Activated T-helper 2 cell treated with anti-CD3 and anti-CD28 coated beads, Interferon-gamma antibody, Interleukin-2, Interleukin-4, amounts not matched to agents 10 μg/mL and 5 μg/mL and 100 μg/mL, durations not matched to agents 14 hours and 24 hours and 36 hours (primary cell): ENCODE results near the gene TSC2. TPM values are rescaled to one million over a fixed set of nuclear protein-coding genes. Genes with fewer than 3 reads are reported as not detected.
A peak's percentile ranks its signal among the peaks of the same experiment; 100 is the strongest.

ENCODE experiments used
- DNase-seq: peaks from one replicate; pipeline ENCODE4 v3.0.0; 2021; ENCODE audit warnings: low spot score
- H3K27ac Mint-ChIP-seq: one replicate; pipeline ENCODE4 v1.8.0; 2021; ENCODE audit warnings: mixed read lengths
- H3K27me3 Mint-ChIP-seq: one replicate; pipeline ENCODE4 v1.8.0; 2021; ENCODE audit warnings: low read depth, mixed read lengths
- H3K36me3 Mint-ChIP-seq: one replicate; pipeline ENCODE4 v1.8.0; 2021; ENCODE audit warnings: low read depth, mixed read lengths
- H3K4me1 Mint-ChIP-seq: one replicate; pipeline ENCODE4 v1.8.0; 2021; ENCODE audit warnings: low read depth, mixed read lengths
- H3K4me3 Mint-ChIP-seq: one replicate; pipeline ENCODE4 v1.8.0; 2021; ENCODE audit warnings: low read depth, mild to moderate bottlenecking, moderate library complexity, mixed read lengths
- H3K9me3 Mint-ChIP-seq: one replicate; pipeline ENCODE4 v1.8.0; 2021; ENCODE audit warnings: mixed read lengths
- intact Hi-C: fragments of 100-400 bp; cut with micrococcal nuclease; formaldehyde crosslinking; loops from one replicate; pipeline ENCODE4 v1.15.1; 2023
- total RNA-seq: library from RNA; stranded (reverse); gene quantifications from 2 replicates; pipeline ENCODE4 v1.2.3, GENCODE V29; 2022

The TSC2 gene
- 89.7 and 92.8 TPM in 2 replicates for total RNA-seq

DNA sequence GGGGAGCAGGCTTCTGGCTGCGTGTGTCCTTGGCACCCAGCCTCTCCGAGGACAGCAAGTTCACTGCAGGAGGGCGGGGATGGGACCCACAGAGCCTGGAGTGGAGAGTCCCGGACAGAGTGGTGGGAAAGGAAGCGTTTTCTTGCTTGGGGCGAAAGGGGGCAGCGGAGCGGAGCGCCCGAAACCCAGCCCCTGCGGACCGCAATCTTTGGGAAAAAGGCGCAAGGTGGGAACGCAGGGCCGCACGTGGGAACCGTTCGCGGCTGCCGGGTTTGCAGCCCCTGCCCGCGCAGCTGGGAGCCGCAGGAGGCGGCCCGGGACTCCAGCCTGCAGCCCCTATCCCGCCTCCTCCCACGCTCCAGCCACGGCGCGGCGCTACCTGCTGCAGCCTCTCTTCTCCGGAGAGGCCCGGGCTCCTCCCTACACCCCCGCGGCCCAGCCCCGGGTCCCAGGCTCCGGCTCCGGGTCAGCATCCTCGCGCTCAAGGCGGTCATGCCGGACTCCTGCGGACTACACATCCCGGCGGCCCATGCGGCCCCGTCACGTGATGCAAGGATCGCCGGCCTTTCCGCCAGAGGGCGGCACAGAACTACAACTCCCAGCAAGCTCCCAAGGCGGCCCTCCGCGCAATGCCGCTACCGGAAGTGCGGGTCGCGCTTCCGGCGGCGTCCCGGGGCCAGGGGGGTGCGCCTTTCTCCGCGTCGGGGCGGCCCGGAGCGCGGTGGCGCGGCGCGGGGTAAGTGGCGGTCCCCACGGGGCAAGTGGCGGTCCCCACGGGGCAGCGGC lies at the start of gene TSC2, which contains the start of gene NTHL1:
TSS of gene TSC2 (plus strand) at position 656 of the 786 bp plus-strand sequence. CDS start 631 bp downstream, outside the sequence.
TSS of gene NTHL1 (minus strand) at position 505 of the 786 bp plus-strand sequence. CDS start at position 494, 11 bp downstream.
- intact Hi-C loops: loop anchor here (5.0 kb wide), 1 partner anchor 40 kb away; the partner anchor contains the start of gene ZNF598

DNA sequence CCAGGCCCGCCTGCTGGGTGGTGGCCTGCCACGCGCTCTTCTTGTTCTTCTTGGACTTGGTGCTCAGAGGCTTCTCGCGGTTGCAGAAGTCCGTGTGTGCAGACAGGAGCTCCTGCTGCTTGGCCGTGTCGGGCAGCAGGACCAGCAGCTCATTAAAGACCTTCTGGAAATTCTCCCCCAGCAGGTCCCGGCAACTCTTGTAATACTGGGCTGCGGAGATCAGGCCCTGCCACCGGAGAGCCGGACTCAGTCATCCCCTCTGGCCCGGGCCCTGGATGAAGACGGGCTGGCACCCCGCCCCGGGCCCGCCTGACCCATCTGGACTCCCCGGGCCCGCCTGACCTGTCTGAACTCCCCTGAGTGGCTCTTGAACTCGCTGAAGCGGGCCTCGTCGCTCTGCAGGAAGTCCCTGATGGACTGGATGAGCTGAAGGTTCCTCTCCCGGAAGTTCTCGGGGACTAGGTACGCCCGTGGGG lies 49.4 kb upstream of the TSC2 start:
- Mint-ChIP-seq H3K4me1 (peaks cover 3% of the 10 kb centered on the region), H3K27ac (no peak overlapping the region), H3K27me3 (no peaks in the 10 kb centered on the region), H3K36me3 (peaks cover 32% of the 10 kb centered on the region), H3K9me3 (no peaks in the 10 kb centered on the region), H3K4me3 (no peak overlapping the region)
- no peak for DNase-seq
- intact Hi-C loops: no loop called here

More for the DNA sequence above, at the start of gene TSC2, which contains the start of gene NTHL1:
- Mint-ChIP-seq H3K36me3 (peaks cover 11% of the 10 kb centered on the region), H3K4me3 (peak within 1 kb of the TSS; percentile 94), H3K27me3 (no peaks in the 10 kb centered on the region), H3K9me3 (no peaks in the 10 kb centered on the region), H3K4me1 (peaks cover 10% of the 10 kb centered on the region), H3K27ac (peak within 1 kb of the TSS; percentile 71)
- DNase-seq: peak; percentile 94

- no peak for DNase-seq
- H3K9me3 Mint-ChIP-seq: no peaks in the 10 kb centered on the region
- no peaks in the 10 kb centered on the region for H3K27me3 Mint-ChIP-seq
- peaks cover 3% of the 10 kb centered on the region for H3K4me1 Mint-ChIP-seq
- no peak overlapping the region for H3K4me3 Mint-ChIP-seq
- H3K27ac Mint-ChIP-seq: no peak overlapping the region
- intact Hi-C loops: no loop called here
- H3K36me3 Mint-ChIP-seq: peaks cover 32% of the 10 kb centered on the region
Observed at GRCh38 chr16:1998852-1999801, 48.7 kb upstream of the TSC2 start.

DNA sequence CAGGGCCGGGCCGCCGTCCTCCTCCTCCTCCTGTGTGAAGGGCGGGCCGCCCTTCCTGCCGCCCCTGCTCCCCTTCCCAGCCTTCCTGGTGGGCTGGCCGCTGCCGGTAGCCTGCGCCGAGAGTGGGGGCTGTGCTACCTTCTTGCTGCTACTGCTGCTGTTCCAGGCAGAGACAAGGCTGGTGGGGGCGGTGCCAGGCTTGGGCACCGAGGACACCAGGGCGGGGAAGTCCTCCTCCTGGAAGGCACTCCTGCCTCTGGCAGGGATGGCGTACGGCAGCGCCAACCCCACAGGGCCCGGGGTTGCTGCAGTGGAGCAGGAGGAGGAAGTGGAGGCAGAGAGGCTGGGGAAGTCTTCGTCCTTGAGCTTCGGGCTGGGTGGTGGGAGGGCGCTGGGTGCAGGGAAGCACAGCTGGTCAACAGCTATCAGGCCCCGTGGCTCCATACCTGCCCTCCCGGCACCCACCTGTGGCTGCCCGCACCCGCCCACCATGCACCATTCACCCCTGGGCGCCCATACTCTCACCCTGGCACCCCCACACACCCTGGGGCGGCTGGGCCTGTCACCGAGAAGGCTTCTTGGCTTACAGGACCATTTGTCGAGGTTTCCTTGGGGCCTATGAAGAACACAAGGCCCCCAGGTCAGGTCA lies 47.8 kb upstream of the TSC2 start:
- Mint-ChIP-seq H3K4me3 (no peak overlapping the region), H3K4me1 (peaks cover 3% of the 10 kb centered on the region), H3K27me3 (no peaks in the 10 kb centered on the region), H3K36me3 (peaks cover 32% of the 10 kb centered on the region), H3K9me3 (no peaks in the 10 kb centered on the region), H3K27ac (no peak overlapping the region)
- no peak for DNase-seq
- intact Hi-C loops: no loop called here

GRCh38 chr16:2001035-2001434 lies 46.8 kb upstream of the TSC2 start:
- H3K9me3 Mint-ChIP-seq: no peaks in the 10 kb centered on the region
- no peak overlapping the region for H3K4me3 Mint-ChIP-seq
- H3K27me3 Mint-ChIP-seq: no peaks in the 10 kb centered on the region
- peaks cover 3% of the 10 kb centered on the region for H3K4me1 Mint-ChIP-seq
- H3K27ac Mint-ChIP-seq: no peak overlapping the region
- DNase-seq: no peak
- intact Hi-C loops: no loop called here
- H3K36me3 Mint-ChIP-seq: peaks cover 32% of the 10 kb centered on the region

GRCh38 chr16:2001456-2002355 lies 46.1 kb upstream of the TSC2 start:
- Mint-ChIP-seq H3K36me3 (peaks cover 36% of the 10 kb centered on the region), H3K27ac (no peak overlapping the region), H3K27me3 (no peaks in the 10 kb centered on the region), H3K9me3 (no peaks in the 10 kb centered on the region), H3K4me1 (peaks cover 4% of the 10 kb centered on the region), H3K4me3 (no peak overlapping the region)
- intact Hi-C loops: no loop called here
- DNase-seq: no peak

DNA sequence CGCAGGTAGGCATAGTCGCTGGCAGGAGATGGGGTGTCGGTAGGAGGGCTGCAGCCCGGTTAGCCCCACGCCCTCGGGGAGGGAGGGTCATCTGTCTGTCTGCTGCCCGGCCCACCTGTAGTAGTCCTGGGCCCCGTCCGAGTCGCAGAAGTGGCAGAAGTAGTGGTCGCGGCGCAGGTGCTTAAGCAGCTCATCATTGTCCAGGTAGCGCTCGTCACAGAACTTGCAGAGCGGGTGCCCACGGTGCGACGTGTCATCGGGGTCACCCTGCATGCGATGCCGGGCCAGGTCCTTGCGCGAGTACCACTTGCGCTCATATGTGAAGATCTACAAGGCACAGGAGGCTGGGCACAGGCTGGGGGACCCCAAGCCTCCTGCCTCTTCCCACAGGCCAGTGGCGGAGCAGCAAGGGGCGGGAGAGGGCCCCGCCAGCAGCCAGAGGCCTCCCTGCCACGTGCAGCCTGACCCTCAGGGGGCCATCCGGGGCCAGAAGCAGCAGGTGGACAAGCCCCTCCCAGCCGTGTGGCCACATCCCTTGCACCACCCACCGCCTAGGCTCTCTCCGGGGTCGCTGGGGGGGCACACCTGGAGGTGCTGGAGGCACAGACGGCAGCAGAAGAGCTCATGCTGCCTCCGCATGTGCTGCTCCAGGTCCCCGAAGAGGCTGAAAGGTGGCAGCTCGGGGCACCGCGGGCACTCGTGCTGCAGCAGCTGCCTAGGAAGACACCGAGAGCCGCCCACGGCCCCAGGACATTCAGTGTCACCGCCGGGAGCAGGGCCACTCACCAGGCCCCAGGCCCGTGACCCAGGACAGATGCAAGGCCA lies 45.2 kb upstream of the TSC2 start:
- peaks cover 9% of the 10 kb centered on the region for H3K4me1 Mint-ChIP-seq
- H3K27ac Mint-ChIP-seq: no peak overlapping the region
- H3K27me3 Mint-ChIP-seq: no peaks in the 10 kb centered on the region
- intact Hi-C loops: no loop called here
- no peak overlapping the region for H3K4me3 Mint-ChIP-seq
- DNase-seq: no peak
- H3K9me3 Mint-ChIP-seq: no peaks in the 10 kb centered on the region
- H3K36me3 Mint-ChIP-seq: peaks cover 39% of the 10 kb centered on the region

DNA sequence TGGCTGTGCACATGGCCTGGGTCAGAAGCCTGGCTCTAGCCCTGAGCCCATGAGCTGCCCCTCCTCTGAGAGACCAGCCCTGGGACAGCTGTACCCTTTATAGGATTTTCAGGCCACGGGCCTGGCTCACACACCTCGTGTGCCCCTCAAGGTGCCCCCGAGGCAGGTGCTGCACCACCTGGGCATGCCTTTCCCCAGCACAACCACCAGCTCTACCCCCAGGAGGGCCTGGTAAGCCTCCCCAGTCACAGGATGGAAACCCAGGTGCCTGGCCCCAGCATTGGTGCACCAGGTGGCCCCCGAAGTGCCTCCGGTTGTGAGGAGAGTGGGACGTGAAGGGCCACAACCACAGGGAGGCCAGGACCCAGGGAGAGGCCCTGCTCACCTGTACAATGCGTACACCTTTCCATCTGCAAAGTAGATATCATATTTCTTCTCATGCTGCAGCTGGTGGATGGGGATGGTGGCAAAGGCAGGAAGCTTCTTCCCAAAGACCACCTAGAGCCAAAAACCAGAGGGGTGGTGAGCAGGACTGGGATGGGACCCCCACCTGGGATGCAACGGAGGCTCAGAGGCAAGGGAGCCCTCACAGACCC lies 44.5 kb upstream of the TSC2 start:
- Mint-ChIP-seq H3K9me3 (no peaks in the 10 kb centered on the region), H3K4me3 (no peak overlapping the region), H3K4me1 (peaks cover 13% of the 10 kb centered on the region), H3K27ac (no peak overlapping the region), H3K36me3 (peaks cover 39% of the 10 kb centered on the region), H3K27me3 (no peaks in the 10 kb centered on the region)
- intact Hi-C loops: no loop called here
- no peak for DNase-seq

DNA sequence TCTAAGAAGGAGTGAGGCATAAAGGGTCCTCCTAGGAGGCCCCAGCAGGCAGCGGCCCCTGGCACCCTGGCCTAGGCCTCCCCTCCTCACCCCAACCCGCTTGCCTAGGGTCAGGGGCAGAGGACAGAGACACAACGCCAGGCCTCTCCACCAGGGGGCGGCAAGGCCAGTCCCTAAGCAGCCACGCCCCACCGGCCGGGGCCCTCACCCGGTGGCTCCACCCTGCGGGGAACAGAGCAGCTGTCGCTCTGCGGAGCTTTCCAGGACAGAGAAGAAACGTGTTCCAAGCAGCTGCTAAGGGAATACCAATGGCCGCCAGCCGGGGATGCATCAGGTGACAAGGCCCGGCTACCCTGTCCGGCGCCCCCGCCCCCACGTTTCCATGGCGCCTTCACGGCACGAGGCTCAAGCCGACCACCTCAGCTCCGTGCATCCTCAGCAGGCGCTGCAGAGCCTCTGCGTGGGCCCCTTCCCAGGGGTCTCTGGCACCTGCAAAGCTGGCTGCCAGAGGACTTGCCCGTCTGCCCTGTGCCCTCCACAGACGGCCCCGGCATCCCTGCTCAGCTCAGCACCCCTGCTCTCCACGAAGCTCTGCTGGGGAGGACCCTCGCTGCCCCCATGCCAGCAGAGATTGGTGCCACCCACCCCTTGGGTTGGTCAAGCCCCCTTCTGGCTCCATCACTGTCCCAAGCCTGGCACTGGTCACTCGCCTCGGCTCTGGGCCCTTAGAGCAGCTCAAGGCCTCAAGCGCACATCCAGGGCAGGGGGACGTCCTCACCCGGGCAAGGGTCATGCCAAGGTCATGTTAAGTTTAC lies 43.8 kb upstream of the TSC2 start:
- Mint-ChIP-seq H3K4me1 (peaks cover 18% of the 10 kb centered on the region), H3K36me3 (peaks cover 44% of the 10 kb centered on the region), H3K9me3 (no peaks in the 10 kb centered on the region), H3K4me3 (no peak overlapping the region), H3K27me3 (no peaks in the 10 kb centered on the region), H3K27ac (no peak overlapping the region)
- intact Hi-C loops: no loop called here
- DNase-seq: peak; percentile 83

- Mint-ChIP-seq H3K27ac (no peak overlapping the region), H3K27me3 (no peaks in the 10 kb centered on the region), H3K4me1 (peaks cover 18% of the 10 kb centered on the region), H3K4me3 (no peak overlapping the region), H3K9me3 (no peaks in the 10 kb centered on the region), H3K36me3 (peaks cover 44% of the 10 kb centered on the region)
- DNase-seq: no peak
- intact Hi-C loops: loop anchor here (5.0 kb wide), 1 partner anchor 42 kb away; the partner anchor contains the start of genes NTHL1 and TSC2
Observed at GRCh38 chr16:2004795-2005517, 42.8 kb upstream of the TSC2 start.
